Amygdala (tissue), 56 donors: Measurements from ENCODE around the gene CDNF.
"Not testable (repeated sequence)": the region's sequence is repeated elsewhere in the genome, so short reads cannot be mapped to it uniquely, and the experiment has no call there.

Experiments
- DNase-seq, 56 donors: peaks; one replicate each; lab custom pipeline; 2025; lab: John Stamatoyannopoulos, UW

CDNF gene

GRCh38 chr10:14837757-14838581, at the start of gene CDNF, which contains the start of the genes HSPA14 and MSANTD7:
TSS of gene CDNF (minus strand) at chr10:14838037. CDS start at chr10:14837946, 91 bp downstream.
TSS of gene HSPA14 (plus strand) at chr10:14838306. CDS start at chr10:14838403, 97 bp downstream.
TSS of gene MSANTD7 (plus strand) at chr10:14838306. CDS start at chr10:14842285, 3,979 bp downstream.
- peak; percentile 90 to 99 (median 97) for DNase-seq

GRCh38 chr10:14884082-14884481, 46.2 kb upstream of the CDNF start:
- DNase-seq: no peak

GRCh38 chr10:14880229-14880628, 42.4 kb upstream of the CDNF start:
- no peak for DNase-seq

- no peak for DNase-seq
These were observed 42.0 kb upstream of the CDNF start for GRCh38 chr10:14879928-14880193.

GRCh38 chr10:14879124-14879927, 41.5 kb upstream of the CDNF start:
- DNase-seq: peak in 16 of 56 donors; percentile 6 to 52 (median 21)

GRCh38 chr10:14878266-14879123, 40.7 kb upstream of the CDNF start, which contains the start of gene SUV39H2:
TSS of gene SUV39H2 (plus strand) at chr10:14878866. CDS start at chr10:14878889, 23 bp downstream.
- peak; percentile 45 to 97 (median 89) for DNase-seq

GRCh38 chr10:14876764-14877163, 38.9 kb upstream of the CDNF start:
- DNase-seq: no peak

- no peak for DNase-seq
These were observed 38.1 kb upstream of the CDNF start for GRCh38 chr10:14875941-14876340.

- no peak for DNase-seq
These were observed 35.4 kb upstream of the CDNF start for GRCh38 chr10:14873090-14873760.

GRCh38 chr10:14864871-14865270, 27.0 kb upstream of the CDNF start:
- not testable (repeated sequence) for DNase-seq

- DNase-seq: not testable (repeated sequence)
These were observed 26.6 kb upstream of the CDNF start for GRCh38 chr10:14864466-14864865.

GRCh38 chr10:14860791-14861190, 23.0 kb upstream of the CDNF start:
- no peak for DNase-seq

- DNase-seq: no peak
These were observed 21.9 kb upstream of the CDNF start for GRCh38 chr10:14859775-14860174.

- no peak for DNase-seq
These were observed 21.2 kb upstream of the CDNF start for GRCh38 chr10:14859043-14859442.

- no peak for DNase-seq
These were observed 20.6 kb upstream of the CDNF start for GRCh38 chr10:14858338-14858960.

GRCh38 chr10:14855453-14855852, 17.6 kb upstream of the CDNF start:
- DNase-seq: no peak

- no peak for DNase-seq
These were observed 14.4 kb upstream of the CDNF start for GRCh38 chr10:14852236-14852635.

GRCh38 chr10:14844948-14845347, 7.1 kb upstream of the CDNF start:
- no peak for DNase-seq

- DNase-seq: no peak
These were observed 5.6 kb upstream of the CDNF start for GRCh38 chr10:14843327-14843988.
